Activated naive CD8-positive, alpha-beta T cell (primary cell): ENCODE results near the gene KRTAP10-5.
A peak's percentile ranks its signal among the peaks of the same experiment; 100 is the strongest.
"Not testable (repeated sequence)": the region's sequence is repeated elsewhere in the genome, so short reads cannot be mapped to it uniquely, and the experiment has no call there.

Source experiments
- H3K27ac Mint-ChIP-seq: one replicate; pipeline ENCODE4 v1.8.0; 2021; ENCODE audit warnings: mixed read lengths
- H3K27me3 Mint-ChIP-seq: one replicate; pipeline ENCODE4 v1.8.0; 2021; ENCODE audit warnings: mixed read lengths
- H3K36me3 Mint-ChIP-seq: one replicate; pipeline ENCODE4 v1.8.0; 2021; ENCODE audit warnings: mixed read lengths
- H3K4me1 Mint-ChIP-seq: one replicate; pipeline ENCODE4 v1.8.0; 2021; ENCODE audit warnings: low read depth, mixed read lengths
- H3K4me3 Mint-ChIP-seq: one replicate; pipeline ENCODE4 v1.8.0; 2021; ENCODE audit warnings: mild to moderate bottlenecking, mixed read lengths
- H3K9me3 Mint-ChIP-seq: one replicate; pipeline ENCODE4 v1.8.0; 2021; ENCODE audit warnings: low read depth, mixed read lengths

KRTAP10-5 gene

DNA sequence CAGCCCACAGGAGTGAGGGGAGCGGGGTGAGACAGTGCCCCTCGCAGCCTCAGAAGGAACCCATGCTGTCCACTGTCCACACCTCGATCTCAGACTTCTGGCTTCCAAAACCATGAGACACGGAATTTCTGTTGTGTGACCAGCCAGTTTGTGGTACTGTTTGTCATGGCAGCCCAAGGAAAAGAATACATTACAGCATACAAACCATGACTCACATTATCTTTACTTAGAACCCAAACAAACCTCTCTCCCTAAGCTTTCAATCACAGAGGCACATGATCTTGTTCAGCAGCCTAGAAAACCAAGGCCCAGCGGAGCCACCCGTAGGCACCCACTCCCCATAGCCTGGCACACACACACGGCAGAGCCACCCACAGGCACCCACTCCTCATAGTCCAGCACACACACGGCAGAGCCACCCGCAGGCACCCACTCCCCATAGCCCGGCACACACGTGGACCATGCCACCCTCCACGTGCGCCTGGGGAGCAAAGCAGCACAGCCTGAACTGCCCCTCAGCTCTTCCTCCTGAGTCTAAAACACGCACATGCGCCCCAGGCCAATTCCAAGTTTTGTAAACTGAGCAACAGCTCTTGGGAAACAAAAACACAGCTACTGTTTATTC is 7.3 kb downstream of the KRTAP10-5 start:
- Mint-ChIP-seq H3K9me3 (peaks cover 10% of the 10 kb centered on the region), H3K4me1 (peaks cover 6% of the 10 kb centered on the region), H3K4me3 (no peak overlapping the region), H3K36me3 (peaks cover 4% of the 10 kb centered on the region), H3K27ac (no peak overlapping the region), H3K27me3 (no peaks in the 10 kb centered on the region)

DNA sequence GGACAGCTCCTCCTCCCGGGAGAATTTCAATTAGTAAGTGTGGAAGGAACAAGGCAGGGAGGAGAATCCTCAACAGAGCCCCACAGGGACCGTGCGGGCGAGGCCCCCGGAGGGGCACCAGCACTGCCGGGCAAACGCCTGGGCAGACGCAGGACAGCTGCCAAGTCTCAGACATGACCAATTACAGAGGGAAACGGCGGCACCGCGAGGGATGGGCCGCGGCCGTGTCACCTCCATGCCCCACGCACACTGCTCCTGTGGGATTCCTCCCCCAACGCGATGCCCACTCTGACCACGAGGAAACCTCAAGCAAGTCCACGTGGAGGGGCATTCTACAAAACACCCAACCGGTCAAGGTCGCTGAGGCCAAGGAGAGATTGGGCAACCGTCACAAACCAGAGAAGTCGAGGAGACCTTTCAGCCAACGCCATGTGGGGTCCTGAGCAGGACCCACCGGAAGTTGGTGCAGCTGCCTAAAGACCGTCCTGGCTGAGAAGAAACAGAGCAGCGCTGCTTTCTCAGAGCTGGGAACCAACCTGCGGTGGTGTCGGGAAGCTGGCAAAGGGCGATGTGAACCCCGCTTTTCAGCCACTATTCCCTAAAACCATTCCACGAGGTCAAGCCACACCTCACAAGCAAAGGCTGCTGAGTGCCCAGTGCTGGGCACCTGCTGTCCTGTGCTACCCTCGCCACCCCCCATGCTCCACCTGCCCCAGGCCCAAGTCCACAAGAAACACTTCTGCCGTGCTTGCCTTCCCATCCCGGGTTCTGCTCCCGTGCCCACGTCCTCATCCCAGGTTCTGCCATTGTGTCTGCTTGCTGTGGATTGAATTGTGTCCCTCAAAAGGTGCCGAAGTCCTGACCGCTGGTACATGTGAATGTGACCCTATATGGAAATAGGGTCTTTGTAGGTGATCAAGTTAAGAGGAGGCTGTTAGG is 8.3 kb downstream of the KRTAP10-5 start:
- H3K4me3 Mint-ChIP-seq, result no peak overlapping the region
- peaks cover 6% of the 10 kb centered on the region for H3K4me1 Mint-ChIP-seq
- no peaks in the 10 kb centered on the region for H3K27me3 Mint-ChIP-seq
- H3K36me3 Mint-ChIP-seq, result peaks cover 4% of the 10 kb centered on the region
- H3K9me3 Mint-ChIP-seq, result peaks cover 8% of the 10 kb centered on the region
- no peak overlapping the region for H3K27ac Mint-ChIP-seq

DNA sequence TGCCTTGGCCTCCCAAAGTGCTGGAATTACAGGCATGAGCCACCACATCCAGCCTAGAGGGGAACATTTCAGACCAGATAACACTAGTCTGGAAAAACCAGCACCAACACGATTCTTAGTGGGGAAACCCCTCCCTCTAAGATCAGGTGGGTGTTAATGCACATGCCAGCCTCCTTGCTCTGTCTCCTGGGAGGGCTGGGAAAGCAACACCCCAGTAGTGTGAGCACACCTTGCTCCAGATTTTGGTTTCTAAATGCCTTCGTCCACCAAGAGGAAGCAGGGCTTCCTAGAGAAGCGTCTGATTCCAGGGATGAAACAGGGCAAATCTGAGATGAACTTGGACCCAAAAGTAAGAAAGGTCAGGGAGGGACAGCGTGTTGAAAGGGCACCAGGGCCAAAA is 9.1 kb downstream of the KRTAP10-5 start:
- Mint-ChIP-seq H3K27ac (no peak overlapping the region), H3K9me3 (no peaks in the 10 kb centered on the region), H3K27me3 (no peaks in the 10 kb centered on the region)

DNA sequence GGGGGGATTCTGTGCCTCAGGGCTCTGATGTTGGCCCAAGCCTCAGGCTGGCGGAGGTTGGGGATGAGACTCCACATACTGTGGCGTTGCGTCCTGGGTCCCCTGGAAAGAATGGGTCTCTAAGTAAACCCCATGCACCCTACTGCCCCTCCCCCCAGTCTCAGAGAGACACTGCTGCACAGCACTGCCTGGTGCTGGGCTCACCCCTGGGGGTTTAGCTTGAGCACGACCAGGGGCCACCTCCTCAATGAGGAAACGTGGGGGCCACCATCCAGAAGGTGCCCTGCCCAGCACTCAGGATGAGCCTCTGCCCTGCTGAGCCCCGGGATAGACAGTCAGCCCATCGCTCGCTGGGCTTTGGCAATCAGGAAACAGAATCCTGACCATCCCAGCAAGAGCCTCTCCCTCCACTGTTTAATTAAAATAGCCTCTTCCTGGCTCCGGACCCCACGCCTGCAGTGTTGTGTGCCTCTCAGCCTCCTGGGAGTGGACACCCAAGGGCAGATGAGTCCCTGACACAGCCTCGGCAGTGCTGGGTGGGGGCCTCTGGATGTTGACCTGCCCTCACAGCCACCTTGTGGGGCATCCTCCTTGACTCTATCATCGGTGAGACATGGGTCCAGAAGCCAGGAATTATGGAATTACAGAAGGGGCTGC is 10.4 kb downstream of the KRTAP10-5 start:
- Mint-ChIP-seq H3K4me3 (no peak overlapping the region), H3K27me3 (no peaks in the 10 kb centered on the region), H3K27ac (no peak overlapping the region), H3K4me1 (peaks cover 14% of the 10 kb centered on the region), H3K9me3 (no peaks in the 10 kb centered on the region), H3K36me3 (no peaks in the 10 kb centered on the region)

More for the DNA sequence above, 9.1 kb downstream of the KRTAP10-5 start:
- no peak overlapping the region for H3K4me3 Mint-ChIP-seq
- H3K36me3 Mint-ChIP-seq, result no peaks in the 10 kb centered on the region
- peaks cover 8% of the 10 kb centered on the region for H3K4me1 Mint-ChIP-seq

DNA sequence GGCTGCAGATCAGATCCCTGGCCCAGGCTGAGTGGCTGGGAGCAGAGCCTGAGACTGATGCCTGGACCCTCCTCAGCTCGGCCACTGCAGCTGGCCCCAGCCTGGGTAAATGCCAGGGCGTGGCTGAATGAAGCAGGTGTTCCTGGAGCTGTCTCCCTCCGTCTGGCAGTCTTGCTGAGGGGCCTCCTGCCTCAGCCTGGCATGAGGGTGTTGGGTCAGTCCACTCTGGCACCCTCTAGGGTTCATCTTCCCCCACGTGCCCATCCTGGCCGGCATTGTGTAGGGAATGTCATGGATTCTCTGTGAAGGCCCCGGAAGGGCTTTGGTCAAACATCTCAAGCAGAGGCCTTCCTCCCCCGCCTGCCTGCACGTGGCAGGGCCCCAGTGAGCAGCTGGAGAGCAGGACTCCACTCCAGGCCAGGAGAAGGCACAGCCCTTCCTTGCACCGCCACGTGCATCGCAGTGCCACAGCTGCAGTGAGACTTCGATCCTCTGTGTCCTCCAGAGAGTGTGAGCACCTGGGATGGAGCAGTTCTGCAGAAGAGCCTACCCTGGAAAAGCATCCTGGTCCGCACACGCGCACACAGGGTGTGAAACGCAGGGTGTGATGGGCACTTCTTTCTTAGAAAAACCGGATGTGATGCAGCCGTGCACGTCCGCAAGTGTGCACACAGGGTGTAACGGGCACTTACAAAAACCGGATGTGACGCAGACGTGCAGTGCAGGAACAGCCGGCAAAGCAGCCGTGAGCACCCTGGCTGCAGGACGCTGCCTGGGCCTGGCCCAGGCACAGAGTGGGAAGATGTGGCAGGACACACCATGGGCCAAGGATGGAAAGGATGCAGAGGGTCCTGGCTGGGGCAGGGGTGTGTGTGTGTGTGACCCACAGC is 11.5 kb downstream of the KRTAP10-5 start:
- Mint-ChIP-seq H3K4me3 (no peak overlapping the region), H3K27me3 (no peaks in the 10 kb centered on the region), H3K4me1 (peaks cover 16% of the 10 kb centered on the region), H3K27ac (no peak overlapping the region), H3K9me3 (no peaks in the 10 kb centered on the region), H3K36me3 (no peaks in the 10 kb centered on the region)

DNA sequence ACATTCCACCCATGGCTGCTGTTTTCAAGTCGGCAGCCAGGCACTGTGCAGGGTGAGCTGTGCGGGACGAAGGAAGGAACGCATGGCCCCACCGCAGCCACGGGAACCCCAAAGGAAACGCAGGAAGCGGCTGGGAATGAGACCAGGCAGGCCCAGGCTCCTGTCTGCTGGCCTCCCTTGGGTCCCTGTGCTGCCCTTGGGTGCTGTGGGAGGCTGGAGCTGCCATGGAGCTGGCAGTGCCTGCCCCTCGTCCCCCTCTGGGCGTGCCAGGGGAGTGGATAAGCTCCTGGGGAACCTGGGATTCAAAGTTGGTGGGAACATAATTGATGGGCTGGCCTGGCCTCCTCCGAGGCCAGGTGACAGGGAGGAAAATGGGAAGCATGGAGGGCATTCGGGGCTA is 12.1 kb downstream of the KRTAP10-5 start:
- peaks cover 2% of the 10 kb centered on the region for H3K9me3 Mint-ChIP-seq
- H3K4me3 Mint-ChIP-seq, result no peak overlapping the region
- no peak overlapping the region for H3K27ac Mint-ChIP-seq
- H3K4me1 Mint-ChIP-seq, result peaks cover 16% of the 10 kb centered on the region
- peaks cover 1% of the 10 kb centered on the region for H3K36me3 Mint-ChIP-seq
- no peaks in the 10 kb centered on the region for H3K27me3 Mint-ChIP-seq

DNA sequence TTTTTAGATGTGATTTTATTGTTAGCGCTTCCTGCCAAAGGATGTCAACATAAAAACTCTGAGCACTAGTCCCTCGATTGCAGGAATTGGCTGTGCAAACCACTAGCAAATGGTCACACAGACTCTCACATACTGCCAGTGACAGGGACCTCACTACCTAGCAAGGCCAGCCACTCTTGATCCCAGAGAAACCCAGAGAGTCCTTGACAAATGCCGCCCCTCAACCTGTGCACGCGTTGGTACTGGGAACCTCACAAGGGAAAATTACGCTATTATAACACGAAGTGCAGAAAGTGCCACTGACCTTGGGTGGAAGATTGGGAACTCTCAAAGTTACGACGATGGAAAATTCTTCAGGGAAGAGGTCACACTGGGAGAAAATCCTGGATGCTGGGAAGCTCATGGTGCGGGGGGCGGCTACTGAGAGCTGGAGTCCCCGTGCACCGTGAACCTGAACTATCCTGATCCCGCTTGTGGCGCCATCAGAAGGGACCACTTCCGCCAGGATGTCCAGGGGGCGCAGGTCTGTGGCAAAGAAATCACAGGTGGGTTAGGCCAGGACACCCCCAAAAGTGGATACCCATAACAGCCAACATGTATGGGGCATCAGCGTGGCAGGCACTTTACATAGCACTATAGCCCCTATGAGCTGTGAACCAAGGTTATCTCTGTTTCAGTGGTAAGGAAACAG is 12.8 kb downstream of the KRTAP10-5 start:
- H3K36me3 Mint-ChIP-seq, result peaks cover 2% of the 10 kb centered on the region
- H3K4me3 Mint-ChIP-seq, result no peak overlapping the region
- H3K27ac Mint-ChIP-seq, result no peak overlapping the region
- peaks cover 5% of the 10 kb centered on the region for H3K9me3 Mint-ChIP-seq
- no peaks in the 10 kb centered on the region for H3K27me3 Mint-ChIP-seq
- H3K4me1 Mint-ChIP-seq, result peaks cover 16% of the 10 kb centered on the region

DNA sequence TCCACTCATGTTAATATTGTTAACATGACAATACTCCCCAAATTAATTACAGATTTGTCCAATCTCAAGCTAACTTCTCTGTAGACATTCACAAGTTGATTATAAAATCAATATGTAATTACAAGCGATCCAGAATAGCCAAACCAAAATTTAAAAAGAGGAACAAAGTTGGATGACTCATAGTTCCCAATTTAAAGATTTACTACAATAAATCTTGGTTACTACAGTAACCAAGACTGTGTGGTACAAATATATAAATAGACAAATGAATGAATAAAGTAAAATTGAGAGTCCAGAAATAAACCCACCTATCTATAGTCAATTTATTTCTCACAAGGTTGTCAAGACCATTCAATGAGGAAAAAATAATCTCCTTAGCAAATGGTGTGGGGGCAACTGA is 14.0 kb downstream of the KRTAP10-5 start:
- Mint-ChIP-seq H3K27me3 (no peaks in the 10 kb centered on the region), H3K9me3 (peaks cover 5% of the 10 kb centered on the region), H3K4me3 (no peak overlapping the region), H3K27ac (no peak overlapping the region), H3K4me1 (peaks cover 15% of the 10 kb centered on the region), H3K36me3 (peaks cover 2% of the 10 kb centered on the region)

DNA sequence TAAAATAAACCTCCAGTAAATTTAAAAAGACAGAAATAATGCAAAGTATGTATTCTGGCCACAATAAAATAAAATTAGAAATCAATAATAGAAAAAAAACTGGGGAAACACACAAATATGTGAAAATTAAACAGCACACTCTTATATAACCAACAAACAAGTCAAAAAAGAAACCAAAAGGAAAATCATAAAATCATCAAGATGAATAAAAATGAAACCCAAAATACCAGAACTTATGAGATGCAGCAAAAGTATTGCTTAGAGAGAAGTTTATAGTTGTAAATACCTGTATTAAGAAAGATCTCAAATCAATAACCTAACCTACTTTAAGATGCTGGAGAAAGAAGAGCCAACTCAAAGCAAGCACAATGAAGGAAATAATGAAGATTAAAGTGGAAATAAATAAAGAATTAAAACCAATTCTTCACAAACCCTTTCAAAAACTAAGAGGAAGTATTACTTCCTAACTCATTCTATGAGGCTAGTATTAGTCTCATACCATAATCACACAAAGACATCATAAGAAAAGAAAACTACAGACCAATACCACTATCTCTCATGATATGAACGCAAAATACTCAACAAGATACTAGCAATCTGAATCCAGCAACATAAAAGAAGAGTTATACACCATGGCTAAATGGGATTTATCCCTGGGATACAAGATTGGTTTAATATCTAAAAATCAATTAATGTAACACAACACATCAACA is 15.4 kb downstream of the KRTAP10-5 start:
- no peak overlapping the region for H3K4me3 Mint-ChIP-seq

DNA sequence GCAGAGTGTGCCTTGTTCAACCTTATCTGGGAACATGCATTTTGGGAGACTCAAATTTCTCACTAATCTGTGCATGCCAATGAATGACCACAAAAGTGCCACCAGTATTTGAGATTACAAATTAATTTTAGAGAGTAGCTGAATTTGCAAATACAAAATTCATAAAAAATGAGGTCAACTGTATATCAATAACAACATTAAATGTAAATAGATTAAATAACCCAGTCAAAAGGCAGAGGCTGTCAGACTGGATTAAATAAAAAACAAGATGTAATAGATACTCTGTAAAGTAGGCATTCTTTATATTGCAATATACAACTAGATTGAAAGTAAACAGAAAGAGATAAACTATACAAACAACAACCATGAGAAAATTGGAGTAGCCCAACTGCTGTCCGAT is 16.3 kb downstream of the KRTAP10-5 start:
- peaks cover 15% of the 10 kb centered on the region for H3K4me1 Mint-ChIP-seq
- peaks cover 11% of the 10 kb centered on the region for H3K9me3 Mint-ChIP-seq
- H3K4me3 Mint-ChIP-seq, result no peak overlapping the region
- H3K36me3 Mint-ChIP-seq, result peaks cover 8% of the 10 kb centered on the region
- no peaks in the 10 kb centered on the region for H3K27me3 Mint-ChIP-seq
- H3K27ac Mint-ChIP-seq, result no peak overlapping the region

More for the DNA sequence above, 15.4 kb downstream of the KRTAP10-5 start:
- H3K36me3 Mint-ChIP-seq, result peaks cover 8% of the 10 kb centered on the region
- peak overlapping the region; percentile 30 for H3K27ac Mint-ChIP-seq
- peaks cover 11% of the 10 kb centered on the region for H3K9me3 Mint-ChIP-seq
- no peaks in the 10 kb centered on the region for H3K27me3 Mint-ChIP-seq
- peaks cover 15% of the 10 kb centered on the region for H3K4me1 Mint-ChIP-seq

DNA sequence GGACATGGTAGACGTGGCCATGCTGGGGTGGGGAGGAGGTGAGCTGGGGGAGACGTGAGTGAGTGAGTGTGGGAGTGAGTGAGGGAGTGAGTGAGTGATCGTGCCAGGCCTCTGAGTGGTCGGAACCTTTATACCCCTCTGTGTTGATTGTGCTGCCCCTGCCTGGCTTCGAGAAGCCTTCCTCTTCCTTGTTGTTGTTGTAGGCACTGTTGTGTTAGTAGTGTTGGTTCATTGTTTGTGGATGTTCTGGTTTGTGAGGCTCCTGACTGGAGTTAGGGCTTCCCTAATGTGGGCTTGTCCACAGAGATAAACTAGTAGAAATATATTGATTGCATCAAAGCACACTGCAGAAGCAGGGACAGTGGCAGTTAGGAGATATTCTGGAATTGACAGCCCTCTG is 21.7 kb downstream of the KRTAP10-5 start, which contains the start of gene KRTAP10-3:
TSS of gene KRTAP10-3 (minus strand) at position 101 of the 400 bp plus-strand sequence. CDS start at position 21, 80 bp downstream.
- Mint-ChIP-seq H3K9me3 (peaks cover 11% of the 10 kb centered on the region), H3K4me3 (no peak within 1 kb of the TSS), H3K36me3 (peaks cover 8% of the 10 kb centered on the region), H3K4me1 (no peaks in the 10 kb centered on the region), H3K27me3 (no peaks in the 10 kb centered on the region), H3K27ac (no peak within 1 kb of the TSS)

DNA sequence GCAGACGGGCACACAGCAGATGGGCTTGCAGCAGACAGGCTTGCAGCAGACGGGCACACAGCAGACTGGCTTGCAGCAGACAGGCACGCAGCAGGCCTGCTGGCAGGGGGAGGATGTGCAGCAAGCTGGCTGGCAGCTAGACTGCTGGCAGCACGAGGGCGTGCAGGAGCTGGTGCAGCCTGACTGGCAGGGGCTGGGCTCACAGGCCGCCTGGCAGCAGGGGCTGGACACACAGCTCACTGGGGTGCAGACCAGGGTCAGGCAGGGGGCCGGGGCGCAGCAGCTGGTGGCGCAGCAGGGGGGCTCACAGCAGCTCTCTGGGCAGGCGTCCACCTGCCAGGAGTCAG is 22.1 kb downstream of the KRTAP10-5 start:
- not testable (repeated sequence) for H3K27me3 Mint-ChIP-seq, H3K4me3 Mint-ChIP-seq, H3K27ac Mint-ChIP-seq, H3K4me1 Mint-ChIP-seq
- H3K9me3 Mint-ChIP-seq, result peaks cover 13% of the 10 kb centered on the region
- H3K36me3 Mint-ChIP-seq, result peaks cover 10% of the 10 kb centered on the region

DNA sequence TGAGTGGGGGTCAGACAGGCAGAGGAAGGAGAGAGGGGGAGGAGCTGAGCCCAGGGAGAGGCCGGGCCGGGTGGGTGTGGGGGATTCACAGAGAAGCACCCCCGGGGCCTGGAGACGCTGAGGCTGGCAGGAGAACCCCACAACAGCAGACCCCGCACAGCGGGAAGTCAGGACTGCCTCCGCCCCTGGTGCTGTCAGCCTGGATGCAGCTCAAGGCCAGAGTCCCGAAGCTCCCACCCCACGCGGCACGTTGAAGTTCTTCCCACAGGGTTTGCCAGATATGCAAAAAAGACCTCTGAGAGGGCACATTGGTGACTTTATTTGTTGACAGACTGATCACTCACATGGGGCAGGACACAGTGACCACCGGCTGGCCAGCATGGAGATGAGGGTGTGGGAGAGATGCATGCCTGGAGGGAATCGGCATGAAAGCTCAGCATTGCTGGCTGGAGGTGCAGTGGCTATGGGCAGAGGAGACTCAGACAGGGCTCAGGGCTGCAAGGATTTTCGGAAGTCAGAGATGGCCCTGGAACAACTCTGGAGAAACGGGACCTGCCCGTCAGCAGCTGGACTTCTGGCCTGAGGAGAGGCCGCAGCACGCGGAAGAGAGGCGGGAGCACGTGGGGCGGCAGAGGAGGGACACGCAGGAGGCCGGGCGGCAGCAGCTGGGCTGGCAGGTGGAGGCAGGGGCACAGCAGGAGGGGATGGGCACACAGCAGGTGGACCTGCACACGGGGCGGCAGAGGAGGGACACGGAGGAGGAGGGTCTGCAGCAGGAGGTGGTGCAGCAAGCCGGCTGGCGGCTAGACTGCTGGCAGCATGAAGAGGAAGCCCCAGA is 22.7 kb downstream of the KRTAP10-5 start:
- Mint-ChIP-seq H3K4me3 (no peak overlapping the region), H3K27me3 (no peaks in the 10 kb centered on the region), H3K27ac (no peak overlapping the region), H3K4me1 (no peaks in the 10 kb centered on the region), H3K9me3 (peaks cover 14% of the 10 kb centered on the region), H3K36me3 (peaks cover 12% of the 10 kb centered on the region)
